ENCODE results near the gene GGA2. TPM values are rescaled to one million over a fixed set of nuclear protein-coding genes. Genes with fewer than 3 reads are reported as not detected.

GGA2 gene
- total RNA-seq, 3 donors from 2014 or later (not counting 1 experiment from before 2014, with no cell fraction given), result 129 to 134 (median 131) TPM

GRCh38 chr16:23505671-23506605 is 4.4 kb downstream of the GGA2 start:
- H3K9me3 Mint-ChIP-seq, result no peaks in the 10 kb centered on the region
- no peaks in the 10 kb centered on the region for H3K9me3 ChIP-seq (ENCODE audit: control insufficient read depth, insufficient read depth, low read length)
- H3K27me3 Mint-ChIP-seq (ENCODE audit: low read depth in 2 of 2), result no peaks in the 10 kb centered on the region
- intact Hi-C loops (cut with micrococcal nuclease), result loop anchor here (2.0 kb wide), 1 partner anchor 51 kb away; the partner anchor contains the start of genes EARS2 and UBFD1
- no peaks in the 10 kb centered on the region for H3K36me3 ChIP-seq (ENCODE audit: control insufficient read depth, insufficient read depth, low read length)
- WGBS (ENCODE audit: insufficient coverage), result 91% methylated on average over 6 of the region's 7 CpGs
- peaks cover 64 to 73% of the 10 kb centered on the region in 2 donors for H3K4me1 Mint-ChIP-seq
- ATAC-seq (no peak), DNase-seq (peak in 1 of 2 donors; percentile 38)
- H3K27me3 ChIP-seq (ENCODE audit: control insufficient read depth, insufficient read depth, low read length), result no peaks in the 10 kb centered on the region
- H3K4me3 Mint-ChIP-seq, result no peak overlapping the region
- peaks cover 47% of the 10 kb centered on the region for H3K4me1 ChIP-seq (ENCODE audit: control insufficient read depth, insufficient read depth, low read length)
- H3K4me3 ChIP-seq (ENCODE audit: low read length), result peak overlapping the region; percentile 13
- no peaks in the 10 kb centered on the region for H3K36me3 Mint-ChIP-seq
- no peak for TF ChIP-seq CTCF (IDR thresholded peaks at IDR 0.05)
- peak overlapping the region; percentile 87 to 95 for H3K27ac Mint-ChIP-seq
- H3K27ac ChIP-seq (ENCODE audit: low read length), result peak overlapping the region; percentile 78

DNA sequence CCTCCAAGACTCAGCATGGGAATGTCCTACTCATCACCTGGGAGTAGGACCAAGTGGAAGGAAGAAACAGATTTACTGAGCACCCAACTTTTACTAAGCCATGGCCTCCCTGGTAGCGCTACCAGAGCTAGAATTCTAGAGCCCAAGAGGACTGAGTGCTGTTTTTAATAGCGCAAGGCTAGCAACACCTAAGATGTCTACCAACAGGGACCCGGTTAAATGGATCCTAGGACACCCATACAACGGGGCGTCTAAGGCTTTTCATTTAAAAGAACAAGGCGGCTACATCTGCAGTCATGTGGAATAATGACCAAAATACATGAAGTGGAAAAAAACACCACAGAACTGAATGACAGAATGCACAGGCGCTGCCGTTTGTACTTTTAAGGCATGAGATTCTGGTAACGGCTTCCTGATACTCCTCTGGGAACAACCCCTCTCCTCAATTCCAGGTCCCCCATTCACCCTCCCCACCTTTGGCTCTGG is 5.1 kb downstream of the GGA2 start:
- Mint-ChIP-seq H3K36me3 (no peaks in the 10 kb centered on the region), H3K4me1 (peaks cover 61 to 72% of the 10 kb centered on the region in 2 donors), H3K9me3 (no peaks in the 10 kb centered on the region), H3K27ac (peak overlapping the region; percentile 87 to 95), H3K4me3 (peak overlapping the region; percentile 53), H3K27me3 (ENCODE audit: low read depth in 2 of 2) (no peaks in the 10 kb centered on the region)
- H3K36me3 ChIP-seq (ENCODE audit: control insufficient read depth, insufficient read depth, low read length), result no peaks in the 10 kb centered on the region
- intact Hi-C loops (cut with micrococcal nuclease), result loop anchor here (2.0 kb wide), 1 partner anchor 52 kb away; the partner anchor contains the start of genes EARS2 and UBFD1
- H3K27me3 ChIP-seq (ENCODE audit: control insufficient read depth, insufficient read depth, low read length), result no peaks in the 10 kb centered on the region
- DNase-seq (no peak), ATAC-seq (peak; percentile 14 to 31 (median 16))
- no peaks in the 10 kb centered on the region for H3K9me3 ChIP-seq (ENCODE audit: control insufficient read depth, insufficient read depth, low read length)
- no peak for TF ChIP-seq CTCF (IDR thresholded peaks at IDR 0.05)
- WGBS (ENCODE audit: insufficient coverage), result 83% methylated on average over 9 of the region's 9 CpGs
- H3K4me1 ChIP-seq (ENCODE audit: control insufficient read depth, insufficient read depth, low read length), result peaks cover 47% of the 10 kb centered on the region
- no peak overlapping the region for H3K4me3 ChIP-seq (ENCODE audit: low read length)
- H3K27ac ChIP-seq (ENCODE audit: low read length), result peak overlapping the region; percentile 78

DNA sequence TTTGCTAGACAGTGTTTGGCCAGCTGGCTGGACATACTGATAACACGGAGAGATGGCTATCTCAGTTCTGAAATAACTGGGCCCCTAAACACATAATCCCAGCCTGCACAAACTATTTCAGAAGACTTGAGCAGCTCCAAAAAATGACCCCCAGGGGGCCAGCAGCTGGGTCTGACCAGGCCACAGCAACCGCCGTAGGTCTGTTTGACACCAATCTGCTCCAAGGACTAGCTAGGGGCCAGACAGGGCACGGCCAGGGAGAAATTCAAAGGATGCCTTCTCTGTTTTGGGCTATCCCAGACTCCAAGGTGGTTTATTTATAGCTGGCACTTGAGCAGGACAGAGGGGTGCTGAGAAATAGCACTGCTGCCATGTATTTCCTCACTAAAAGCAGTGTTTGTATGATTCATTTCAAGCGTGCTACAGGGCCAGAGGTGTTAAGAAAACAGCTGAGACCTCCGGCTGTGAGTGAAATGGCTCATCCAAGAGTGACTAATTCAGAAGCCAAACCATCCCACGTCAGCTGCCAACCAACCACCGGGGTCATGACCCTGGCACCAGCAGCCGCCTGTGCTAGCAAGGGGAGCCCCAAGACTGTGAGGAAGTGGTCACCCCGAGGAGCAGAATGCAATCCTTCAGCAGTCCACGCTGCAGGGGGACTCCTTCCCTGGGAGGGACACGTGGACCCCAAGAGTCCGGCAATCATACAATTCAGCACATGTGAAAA is 5.7 kb downstream of the GGA2 start:
- H3K4me3 ChIP-seq (ENCODE audit: low read length), result no peak overlapping the region
- intact Hi-C loops (cut with micrococcal nuclease), result loop anchor here (1.0 to 2.0 kb wide), 2 partner anchors 21 to 52 kb away; partner anchors contain the start of genes EARS2 and UBFD1
- H3K4me3 Mint-ChIP-seq, result peak overlapping the region; percentile 53

More for the DNA sequence above, 5.7 kb downstream of the GGA2 start:
- H3K27me3 Mint-ChIP-seq (ENCODE audit: low read depth in 2 of 2), result no peaks in the 10 kb centered on the region
- TF ChIP-seq CTCF (IDR thresholded peaks at IDR 0.05), result no peak
- ATAC-seq (peak; percentile 84 to 91 (median 91)), DNase-seq (peak; percentile 76 to 85)
- H3K27ac ChIP-seq (ENCODE audit: low read length), result peak overlapping the region; percentile 78
- H3K36me3 Mint-ChIP-seq, result no peaks in the 10 kb centered on the region
- peaks cover 64 to 72% of the 10 kb centered on the region in 2 donors for H3K4me1 Mint-ChIP-seq
- WGBS (ENCODE audit: insufficient coverage), result 48% methylated on average over 13 of the region's 13 CpGs
- H3K4me1 ChIP-seq (ENCODE audit: control insufficient read depth, insufficient read depth, low read length), result peaks cover 51% of the 10 kb centered on the region
- H3K27ac Mint-ChIP-seq, result peak overlapping the region; percentile 87 to 95
- no peaks in the 10 kb centered on the region for H3K9me3 Mint-ChIP-seq
- no peaks in the 10 kb centered on the region for H3K36me3 ChIP-seq (ENCODE audit: control insufficient read depth, insufficient read depth, low read length)
- no peaks in the 10 kb centered on the region for H3K9me3 ChIP-seq (ENCODE audit: control insufficient read depth, insufficient read depth, low read length)
- no peaks in the 10 kb centered on the region for H3K27me3 ChIP-seq (ENCODE audit: control insufficient read depth, insufficient read depth, low read length)

All from natural killer cell (primary cell).